Keratinocyte (primary cell): Measurements from ENCODE around the gene BET1. TPM values are rescaled to one million over a fixed set of nuclear protein-coding genes. Genes with fewer than 3 reads are reported as not detected.

Source experiments
- DNase-seq: peaks from one replicate; pipeline ENCODE4 v3.0.0-alpha.2; 2011; ENCODE audit warnings: low read depth, missing footprints, low spot score
- FAIRE-seq: peaks from 2 replicates; lab custom pipeline; 2011; peaks lifted over from hg19 to GRCh38; lab: Jason Lieb, UNC
- H2AFZ ChIP-seq: 2 replicates; pipeline ENCODE4 v1.6.0; 2012; ENCODE audit warnings: low read length, control low read depth, inconsistent platforms; ENCODE audit not compliant: control insufficient read depth
- H3K27ac ChIP-seq: 2 replicates; pipeline ENCODE4 v1.5.1; 2011; ENCODE audit warnings: low read length; ENCODE audit not compliant: control insufficient read depth, insufficient read depth
- H3K27me3 ChIP-seq: 3 replicates; pipeline ENCODE4 v1.6.0; 2011; ENCODE audit warnings: low read length; ENCODE audit not compliant: control insufficient read depth, insufficient read depth; ENCODE audit errors: extremely low read depth
- H3K36me3 ChIP-seq, 2 experiments: 2 replicates in 1 of 2; 3 replicates in 1 of 2; pipeline ENCODE4 v1.5.1; 2011; ENCODE audit warnings: low read length in 2 of 2, mild to moderate bottlenecking in 1 of 2; ENCODE audit not compliant: control insufficient read depth in 2 of 2, insufficient read depth in 2 of 2; ENCODE audit errors: extremely low read depth in 1 of 2
- H3K4me1 ChIP-seq: 3 replicates; pipeline ENCODE4 v1.5.1; 2011; ENCODE audit warnings: low read length; ENCODE audit not compliant: control insufficient read depth, insufficient read depth; ENCODE audit errors: extremely low read depth
- H3K4me2 ChIP-seq: 3 replicates; pipeline ENCODE4 v1.6.0; 2011; ENCODE audit warnings: low read depth, low read length; ENCODE audit not compliant: control insufficient read depth, insufficient read depth; ENCODE audit errors: extremely low read depth
- H3K4me3 ChIP-seq, 3 experiments: fragments of 200-600 bp in 1 of 3; sonication (generic) in 1 of 3; 2 replicates in 2 of 3; 3 replicates in 1 of 3; pipeline ENCODE4 v1.5.1; 2011 to 2016; ENCODE audit warnings: low read length in 3 of 3, mild to moderate bottlenecking in 3 of 3, control low read depth in 2 of 3, inconsistent platforms in 1 of 3, low read depth in 1 of 3, mixed read lengths in 1 of 3, mixed run types in 1 of 3, moderate library complexity in 1 of 3; ENCODE audit not compliant: control insufficient read depth in 2 of 3, insufficient read depth in 2 of 3; ENCODE audit errors: extremely low read depth in 1 of 3
- H3K79me2 ChIP-seq: 2 replicates; pipeline ENCODE4 v1.6.0; 2012; ENCODE audit warnings: low read length; ENCODE audit not compliant: control insufficient read depth, insufficient read depth
- H3K9ac ChIP-seq: 3 replicates; pipeline ENCODE4 v1.6.0; 2011; ENCODE audit warnings: low read length; ENCODE audit not compliant: control insufficient read depth, insufficient read depth; ENCODE audit errors: extremely low read depth
- H3K9me1 ChIP-seq: 3 replicates; pipeline ENCODE4 v1.6.0; 2011; ENCODE audit warnings: low read length; ENCODE audit not compliant: control insufficient read depth, insufficient read depth; ENCODE audit errors: extremely low read depth
- H3K9me3 ChIP-seq: 2 replicates; pipeline ENCODE4 v1.5.1; 2012; ENCODE audit warnings: low read depth, low read length; ENCODE audit not compliant: control insufficient read depth
- H4K20me1 ChIP-seq: 3 replicates; pipeline ENCODE4 v1.6.0; 2011; ENCODE audit warnings: low read length; ENCODE audit not compliant: control insufficient read depth, insufficient read depth; ENCODE audit errors: extremely low read depth
- EZH2 ChIP-seq: IDR thresholded peaks from one replicate; pipeline ENCODE4 v1.6.1; 2012; ENCODE audit warnings: inconsistent platforms, mild to moderate bottlenecking, low read length, moderate library complexity
- dilution Hi-C: fragments of 300-500 bp; cut with MboI; formaldehyde crosslinking; loops from one replicate; pipeline ENCODE4 v1.7.0; 2020; ENCODE audit warnings: low sequenced_read_pairs; ENCODE audit not compliant: extremely low pct_ligation_motif_present
- polyA plus RNA-seq, 5 experiments: library from polyadenylated mRNA; depleted of rRNA in 3 of 5; stranded (reverse) in 3 of 5; stranded (forward) in 1 of 5; unstranded in 1 of 5; fragments of >200 nt; gene quantifications; 1 replicate in 1 of 5; 2 replicates in 3 of 5; 3 replicates in 1 of 5; pipeline versions ENCODE4 v1.2.1 to v1.2.3, GENCODE V29; 2011 to 2012; ENCODE audit warnings: missing spikeins in 2 of 5, low read depth in 1 of 5, low replicate concordance in 1 of 5
- TF ChIP-seq, protein P1 (sequence below), 3 experiments: IDR thresholded peaks in 1 of 3; conservative IDR thresholded peaks in 1 of 3; optimal IDR thresholded peaks in 1 of 3; 2 replicates in 2 of 3; 3 replicates in 1 of 3; pipeline versions ENCODE3 to v1.5.1; 2011; ENCODE audit warnings: low read length in 3 of 3, mild to moderate bottlenecking in 3 of 3, moderate library complexity in 2 of 3, control low read depth in 1 of 3, inconsistent platforms in 1 of 3; ENCODE audit not compliant: insufficient read depth in 2 of 3; ENCODE audit errors: extremely low read depth in 1 of 3

Gene BET1
- polyA plus RNA-seq, 1 donor (not counting 4 experiments of a cell fraction or from before 2014, with no cell fraction given) = 38.1 TPM

- DNase-seq (no peak), FAIRE-seq (no peak)
- Histone ChIP-seq H3K79me2 (no peaks in the 10 kb centered on the region), H3K36me3 (no peaks in the 10 kb centered on the region), H3K4me1 (no peaks in the 10 kb centered on the region), H4K20me1 (no peaks in the 10 kb centered on the region), H3K4me2 (no peak overlapping the region), H3K9me1 (no peaks in the 10 kb centered on the region), H3K27ac (no peak overlapping the region), H3K9ac (no peak overlapping the region), H3K9me3 (no peaks in the 10 kb centered on the region), H3K4me3 (no peak overlapping the region), H2AFZ (no peak overlapping the region), H3K27me3 (no peaks in the 10 kb centered on the region)
- TF ChIP-seq, protein P1, sequence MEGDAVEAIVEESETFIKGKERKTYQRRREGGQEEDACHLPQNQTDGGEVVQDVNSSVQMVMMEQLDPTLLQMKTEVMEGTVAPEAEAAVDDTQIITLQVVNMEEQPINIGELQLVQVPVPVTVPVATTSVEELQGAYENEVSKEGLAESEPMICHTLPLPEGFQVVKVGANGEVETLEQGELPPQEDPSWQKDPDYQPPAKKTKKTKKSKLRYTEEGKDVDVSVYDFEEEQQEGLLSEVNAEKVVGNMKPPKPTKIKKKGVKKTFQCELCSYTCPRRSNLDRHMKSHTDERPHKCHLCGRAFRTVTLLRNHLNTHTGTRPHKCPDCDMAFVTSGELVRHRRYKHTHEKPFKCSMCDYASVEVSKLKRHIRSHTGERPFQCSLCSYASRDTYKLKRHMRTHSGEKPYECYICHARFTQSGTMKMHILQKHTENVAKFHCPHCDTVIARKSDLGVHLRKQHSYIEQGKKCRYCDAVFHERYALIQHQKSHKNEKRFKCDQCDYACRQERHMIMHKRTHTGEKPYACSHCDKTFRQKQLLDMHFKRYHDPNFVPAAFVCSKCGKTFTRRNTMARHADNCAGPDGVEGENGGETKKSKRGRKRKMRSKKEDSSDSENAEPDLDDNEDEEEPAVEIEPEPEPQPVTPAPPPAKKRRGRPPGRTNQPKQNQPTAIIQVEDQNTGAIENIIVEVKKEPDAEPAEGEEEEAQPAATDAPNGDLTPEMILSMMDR (optimal IDR thresholded peaks at IDR 0.05 in 1 of 3, IDR thresholded peaks at IDR 0.05 in 1 of 3, conservative IDR thresholded peaks at IDR 0.05 in 1 of 3; ENCODE audit: extremely low read depth in 1 of 3, insufficient read depth in 2 of 3, low read length in 3 of 3) = no peak
- no peak for TF ChIP-seq EZH2
- dilution Hi-C loops = no loop called here
These were observed 18.4 kb upstream of the BET1 start for GRCh38 chr7:94022550-94022949.

DNA sequence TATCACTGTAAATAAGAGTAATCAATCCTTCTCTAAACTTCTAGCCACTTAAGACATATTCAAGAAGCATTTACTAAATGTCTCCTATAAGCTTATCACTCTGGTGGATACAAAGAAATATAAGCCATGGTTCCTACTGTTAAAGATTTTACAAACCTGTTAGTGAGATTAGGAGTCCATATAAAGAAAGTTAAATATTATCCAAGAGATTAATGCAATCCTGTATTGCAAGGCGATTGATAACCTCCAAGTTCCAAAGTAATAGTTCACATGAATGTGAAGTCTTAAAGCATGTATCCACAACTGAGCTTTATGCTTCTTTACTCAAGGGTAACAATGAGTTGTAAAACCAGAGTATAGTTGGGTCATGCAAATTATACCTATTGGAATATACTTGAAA is 12.6 kb upstream of the BET1 start:
- FAIRE-seq (peak; percentile 17), DNase-seq (no peak)
- Histone ChIP-seq H3K4me3 (no peak overlapping the region), H3K4me2 (no peak overlapping the region), H3K4me1 (no peaks in the 10 kb centered on the region), H3K9me3 (no peaks in the 10 kb centered on the region), H3K9me1 (no peaks in the 10 kb centered on the region), H3K27ac (no peak overlapping the region), H3K36me3 (no peaks in the 10 kb centered on the region), H3K9ac (no peak overlapping the region), H4K20me1 (no peaks in the 10 kb centered on the region), H3K79me2 (no peaks in the 10 kb centered on the region), H3K27me3 (no peaks in the 10 kb centered on the region), H2AFZ (no peak overlapping the region)
- dilution Hi-C loops = no loop called here
- TF ChIP-seq, protein P1 (optimal IDR thresholded peaks at IDR 0.05 in 1 of 3, IDR thresholded peaks at IDR 0.05 in 1 of 3, conservative IDR thresholded peaks at IDR 0.05 in 1 of 3; ENCODE audit: extremely low read depth in 1 of 3, insufficient read depth in 2 of 3, low read length in 3 of 3) = no peak
- TF ChIP-seq EZH2 = no peak
